Measurements from ENCODE around the gene COBLL1.

GRCh38 chr2:164835302-164835701, 6.3 kb downstream of the COBLL1 start:
- TF ChIP-seq CTCF (conservative IDR thresholded peaks at IDR 0.05) (no peak), ZFX (IDR thresholded peaks at IDR 0.05) (no peak)

All from C4-2B (cell line).